HL-60 (cell line): ENCODE data around the gene UBE2E1.

ENCODE experiments used
- DNase-seq, 2 experiments: peaks; one replicate each; pipeline ENCODE4 v3.0.0-alpha.2; 2010 to 2020; ENCODE audit warnings: low read depth in 1 of 2, low spot score in 1 of 2
- H3K27ac ChIP-seq: fragments of 250-450 bp; sonication (Bioruptor Pico); replicated peaks from 2 replicates; pipeline ENCODE4 v1.5.1; 2020; ENCODE audit warnings: mild to moderate bottlenecking, moderate library complexity
- H3K27me3 ChIP-seq: fragments of 250-450 bp; sonication (Bioruptor Pico); 2 replicates; pipeline ENCODE4 v1.5.1; 2021; ENCODE audit warnings: mild to moderate bottlenecking, moderate library complexity; ENCODE audit not compliant: insufficient read depth, poor library complexity, severe bottlenecking
- H3K4me3 ChIP-seq: replicated peaks from 2 replicates; pipeline ENCODE4 v1.5.1; 2011; ENCODE audit warnings: mild to moderate bottlenecking, control low read depth, low read length; ENCODE audit not compliant: insufficient read depth
- GABPA ChIP-seq: IDR thresholded peaks from 2 replicates; pipeline ENCODE4 v1.6.1; 2012; ENCODE audit warnings: low read depth
- POLR2AphosphoS5 ChIP-seq: IDR thresholded peaks from 2 replicates; pipeline ENCODE4 v1.6.1; 2012; ENCODE audit warnings: low read depth
- SPI1 ChIP-seq: IDR thresholded peaks from 2 replicates; pipeline ENCODE4 v1.6.1; 2012; ENCODE audit warnings: low read depth, mild to moderate bottlenecking, borderline replicate concordance
- TF ChIP-seq, protein P1 (sequence below): IDR thresholded peaks from one replicate; pipeline ENCODE4 v1.5.1; 2011; ENCODE audit warnings: low read length, control low read depth, inconsistent platforms; ENCODE audit not compliant: insufficient read depth
- TF ChIP-seq, protein P2 (sequence below): IDR thresholded peaks from 2 replicates; pipeline ENCODE4 v1.6.1; 2012; ENCODE audit warnings: low read depth; ENCODE audit not compliant: insufficient replicate concordance

The UBE2E1 gene

DNA sequence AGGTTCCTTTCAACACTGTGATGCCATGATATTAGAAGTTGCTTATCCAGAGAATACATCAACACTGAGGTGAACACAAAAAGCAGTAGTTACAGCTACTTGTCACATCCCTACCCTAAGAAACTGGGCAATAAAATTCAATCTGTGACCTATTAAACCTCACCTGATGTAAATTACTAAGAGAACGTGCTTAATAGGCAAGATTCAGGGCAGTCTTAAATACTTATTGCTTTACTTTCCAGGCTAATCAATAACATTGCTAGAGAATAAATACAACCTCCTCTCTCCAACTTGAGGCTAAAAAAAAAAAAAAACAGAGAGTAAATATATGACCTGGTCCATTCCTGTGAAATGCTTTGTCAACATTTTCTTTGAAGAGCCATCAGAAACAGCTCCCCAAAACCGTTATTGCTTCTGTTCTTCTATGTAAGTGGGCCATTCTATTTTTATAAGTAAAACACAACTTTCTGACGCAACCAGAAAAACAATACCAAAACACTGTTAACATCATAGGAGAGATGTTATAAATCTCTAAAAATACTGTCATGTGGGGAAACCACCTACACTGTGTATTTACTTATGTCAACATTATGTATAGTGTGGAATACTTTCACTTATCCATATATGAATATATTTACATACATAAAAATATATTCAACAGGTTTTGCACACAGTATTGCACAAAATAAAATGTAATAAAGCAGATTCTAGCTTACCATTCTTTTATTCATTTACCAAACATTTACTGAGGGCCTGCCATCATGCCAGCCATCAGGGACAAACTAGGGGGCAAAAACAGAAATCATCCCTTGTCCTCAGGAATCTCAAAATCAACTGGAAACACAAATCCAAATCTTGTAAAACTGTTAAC lies 108.4 kb downstream of the UBE2E1 start:
- TF ChIP-seq, protein P1, sequence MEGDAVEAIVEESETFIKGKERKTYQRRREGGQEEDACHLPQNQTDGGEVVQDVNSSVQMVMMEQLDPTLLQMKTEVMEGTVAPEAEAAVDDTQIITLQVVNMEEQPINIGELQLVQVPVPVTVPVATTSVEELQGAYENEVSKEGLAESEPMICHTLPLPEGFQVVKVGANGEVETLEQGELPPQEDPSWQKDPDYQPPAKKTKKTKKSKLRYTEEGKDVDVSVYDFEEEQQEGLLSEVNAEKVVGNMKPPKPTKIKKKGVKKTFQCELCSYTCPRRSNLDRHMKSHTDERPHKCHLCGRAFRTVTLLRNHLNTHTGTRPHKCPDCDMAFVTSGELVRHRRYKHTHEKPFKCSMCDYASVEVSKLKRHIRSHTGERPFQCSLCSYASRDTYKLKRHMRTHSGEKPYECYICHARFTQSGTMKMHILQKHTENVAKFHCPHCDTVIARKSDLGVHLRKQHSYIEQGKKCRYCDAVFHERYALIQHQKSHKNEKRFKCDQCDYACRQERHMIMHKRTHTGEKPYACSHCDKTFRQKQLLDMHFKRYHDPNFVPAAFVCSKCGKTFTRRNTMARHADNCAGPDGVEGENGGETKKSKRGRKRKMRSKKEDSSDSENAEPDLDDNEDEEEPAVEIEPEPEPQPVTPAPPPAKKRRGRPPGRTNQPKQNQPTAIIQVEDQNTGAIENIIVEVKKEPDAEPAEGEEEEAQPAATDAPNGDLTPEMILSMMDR, result no peak
- TF ChIP-seq SPI1, result no peak
- TF ChIP-seq, protein P2, sequence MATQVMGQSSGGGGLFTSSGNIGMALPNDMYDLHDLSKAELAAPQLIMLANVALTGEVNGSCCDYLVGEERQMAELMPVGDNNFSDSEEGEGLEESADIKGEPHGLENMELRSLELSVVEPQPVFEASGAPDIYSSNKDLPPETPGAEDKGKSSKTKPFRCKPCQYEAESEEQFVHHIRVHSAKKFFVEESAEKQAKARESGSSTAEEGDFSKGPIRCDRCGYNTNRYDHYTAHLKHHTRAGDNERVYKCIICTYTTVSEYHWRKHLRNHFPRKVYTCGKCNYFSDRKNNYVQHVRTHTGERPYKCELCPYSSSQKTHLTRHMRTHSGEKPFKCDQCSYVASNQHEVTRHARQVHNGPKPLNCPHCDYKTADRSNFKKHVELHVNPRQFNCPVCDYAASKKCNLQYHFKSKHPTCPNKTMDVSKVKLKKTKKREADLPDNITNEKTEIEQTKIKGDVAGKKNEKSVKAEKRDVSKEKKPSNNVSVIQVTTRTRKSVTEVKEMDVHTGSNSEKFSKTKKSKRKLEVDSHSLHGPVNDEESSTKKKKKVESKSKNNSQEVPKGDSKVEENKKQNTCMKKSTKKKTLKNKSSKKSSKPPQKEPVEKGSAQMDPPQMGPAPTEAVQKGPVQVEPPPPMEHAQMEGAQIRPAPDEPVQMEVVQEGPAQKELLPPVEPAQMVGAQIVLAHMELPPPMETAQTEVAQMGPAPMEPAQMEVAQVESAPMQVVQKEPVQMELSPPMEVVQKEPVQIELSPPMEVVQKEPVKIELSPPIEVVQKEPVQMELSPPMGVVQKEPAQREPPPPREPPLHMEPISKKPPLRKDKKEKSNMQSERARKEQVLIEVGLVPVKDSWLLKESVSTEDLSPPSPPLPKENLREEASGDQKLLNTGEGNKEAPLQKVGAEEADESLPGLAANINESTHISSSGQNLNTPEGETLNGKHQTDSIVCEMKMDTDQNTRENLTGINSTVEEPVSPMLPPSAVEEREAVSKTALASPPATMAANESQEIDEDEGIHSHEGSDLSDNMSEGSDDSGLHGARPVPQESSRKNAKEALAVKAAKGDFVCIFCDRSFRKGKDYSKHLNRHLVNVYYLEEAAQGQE, result no peak

DNA sequence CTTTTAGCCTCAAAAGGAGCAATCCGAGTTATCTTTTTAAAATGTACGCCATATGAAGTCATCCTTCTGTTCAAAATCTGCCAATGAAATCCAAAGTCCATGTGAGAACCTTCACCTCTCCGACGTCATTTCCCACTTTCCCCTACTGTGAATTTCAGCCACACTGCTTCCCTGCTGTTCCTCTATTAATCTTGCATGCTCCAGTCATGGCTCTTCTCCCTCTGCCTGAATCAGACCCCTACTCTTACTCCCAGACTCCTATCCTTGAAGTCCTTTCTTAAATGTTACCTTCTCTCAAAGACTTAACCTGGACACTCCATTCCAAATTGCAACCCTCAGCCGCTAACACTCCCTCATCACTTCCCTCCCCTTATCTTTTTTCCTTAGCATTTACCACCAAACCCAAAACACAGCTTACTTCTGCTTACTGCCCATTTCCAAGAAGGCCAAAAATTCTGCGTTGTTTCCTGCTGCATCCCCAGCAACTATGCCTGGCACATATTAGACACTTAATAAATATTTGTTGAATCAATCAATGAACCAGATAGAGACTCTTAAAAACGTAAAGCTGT lies 109.9 kb downstream of the UBE2E1 start:
- H3K27me3 ChIP-seq, result no peaks in the 10 kb centered on the region
- H3K27ac ChIP-seq, result peak overlapping the region; percentile 93; the same call in 1 of the 2 replicates
- TF ChIP-seq GABPA (no peak), POLR2AphosphoS5 (no peak), SPI1 (peak; percentile 46; the same call in 1 of the 2 replicates)
- TF ChIP-seq, protein P1, result no peak
- TF ChIP-seq, protein P2, result no peak
- H3K4me3 ChIP-seq, result peak overlapping the region; percentile 87
- DNase-seq, result no peak

More for the DNA sequence above, 108.4 kb downstream of the UBE2E1 start:
- Histone ChIP-seq H3K27me3 (no peaks in the 10 kb centered on the region), H3K27ac (no peak overlapping the region), H3K4me3 (no peak overlapping the region)
- no peak for DNase-seq

DNA sequence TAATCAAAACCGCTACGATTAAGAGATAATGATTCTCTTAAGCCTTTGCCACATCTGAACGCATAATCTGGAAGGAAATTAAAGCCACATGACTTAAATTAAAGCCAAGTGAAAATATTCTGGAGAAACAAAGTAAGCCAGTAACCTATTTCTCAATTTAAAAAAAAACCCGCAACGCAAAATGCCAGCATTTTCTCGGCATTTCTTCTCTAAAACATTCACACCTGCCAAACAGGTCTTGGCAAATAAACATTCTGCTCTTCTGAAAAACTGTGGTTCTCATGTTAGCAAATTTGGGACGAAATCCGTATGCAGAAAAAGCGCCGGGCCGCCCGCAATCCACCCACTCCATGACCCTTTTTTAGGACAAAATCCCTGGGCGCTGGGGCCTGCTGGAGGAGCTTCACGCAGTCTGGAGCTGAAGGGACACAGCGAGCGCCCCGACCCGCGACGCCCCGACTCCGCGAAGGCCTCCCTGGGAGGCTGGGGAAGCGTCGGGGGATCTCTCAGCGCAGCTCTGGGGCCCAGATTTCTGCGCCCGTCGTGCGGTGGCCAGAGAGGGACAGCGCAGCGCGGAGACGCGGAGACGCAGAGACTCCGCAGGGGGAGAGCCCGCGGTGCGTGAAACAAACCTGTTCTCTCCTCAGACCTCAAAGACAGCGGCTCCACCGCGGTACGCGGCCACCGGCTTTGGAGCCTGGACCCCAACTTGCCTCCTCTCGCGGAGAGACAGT lies 110.6 kb downstream of the UBE2E1 start:
- Histone ChIP-seq H3K4me3 (peak overlapping the region; percentile 87), H3K27ac (peak overlapping the region; percentile 93), H3K27me3 (no peaks in the 10 kb centered on the region)
- TF ChIP-seq POLR2AphosphoS5, result no peak
- no peak for TF ChIP-seq SPI1
- DNase-seq, result no peak
